HFFc6 (cell line): Measurements from ENCODE around the gene EML2. TPM values are rescaled to one million over a fixed set of nuclear protein-coding genes. Genes with fewer than 3 reads are reported as not detected.

ENCODE experiments used
- DNase-seq: peaks from one replicate; pipeline ENCODE4 v3.0.0-alpha.2; 2018
- H3K27ac Mint-ChIP-seq: 2 replicates; pipeline ENCODE4 v1.8.0; 2020; ENCODE audit warnings: mild to moderate bottlenecking, mixed read lengths
- H3K27me3 Mint-ChIP-seq: 2 replicates; pipeline ENCODE4 v1.8.0; 2021; ENCODE audit warnings: mild to moderate bottlenecking, moderate library complexity, mixed read lengths; ENCODE audit not compliant: insufficient read depth
- H3K36me3 Mint-ChIP-seq: 2 replicates; pipeline ENCODE4 v1.8.0; 2021; ENCODE audit warnings: low read depth, mixed read lengths
- H3K4me1 Mint-ChIP-seq: 2 replicates; pipeline ENCODE4 v1.8.0; 2020; ENCODE audit warnings: low read depth, mixed read lengths
- H3K4me3 Mint-ChIP-seq: 2 replicates; pipeline ENCODE4 v1.8.0; 2020; ENCODE audit warnings: mild to moderate bottlenecking, moderate library complexity, mixed read lengths
- H3K9me3 Mint-ChIP-seq: 2 replicates; pipeline ENCODE4 v1.8.0; 2020; ENCODE audit warnings: mild to moderate bottlenecking, mixed read lengths
- total RNA-seq, 6 experiments: library from RNA; stranded (reverse); fragmentation: NEBNext Ultra II Directional; extraction: Animal tissue kit (Norgen Biotek cat#: 25700); gene quantifications; 2 replicates in 1 of 6; 3 replicates in 5 of 6; pipeline ENCODE4 v1.2.3, GENCODE V29; 2021
- TF ChIP-seq, protein P1 (sequence below): fragments of 200-600 bp; sonication (generic); IDR thresholded peaks from 2 replicates; pipeline ENCODE4 v1.5.0; 2021; ENCODE audit warnings: antibody characterized with exemption, mild to moderate bottlenecking

EML2 gene
- total RNA-seq, 6 experiments from 2014 or later: 57.8 to 71.2 (median 64.7) TPM

DNA sequence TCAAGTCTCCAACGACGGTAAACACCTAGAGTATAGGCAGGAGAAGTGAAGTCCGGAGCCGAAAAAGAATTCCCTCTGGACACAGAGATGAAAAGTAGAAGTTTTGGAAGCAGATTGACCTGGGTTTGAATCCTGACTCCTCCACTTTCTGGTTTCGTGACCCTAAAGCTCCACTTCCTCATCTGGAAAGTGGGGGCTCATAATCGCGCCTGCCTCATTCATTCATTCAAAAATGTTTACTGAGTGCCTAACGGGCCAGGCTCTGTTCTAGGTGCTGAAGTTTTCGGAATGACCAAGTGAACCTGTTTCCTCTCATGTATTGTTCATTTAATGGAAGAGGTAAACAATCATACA, 7.1 kb upstream of the EML2 start:
- H3K9me3 Mint-ChIP-seq: peaks cover under 1% of the 10 kb centered on the region; the same call in 1 of the 2 replicates
- DNase-seq: no peak
- peak overlapping the region; percentile 89 for H3K4me3 Mint-ChIP-seq
- peaks cover 3% of the 10 kb centered on the region for H3K27me3 Mint-ChIP-seq
- TF ChIP-seq, protein P1, sequence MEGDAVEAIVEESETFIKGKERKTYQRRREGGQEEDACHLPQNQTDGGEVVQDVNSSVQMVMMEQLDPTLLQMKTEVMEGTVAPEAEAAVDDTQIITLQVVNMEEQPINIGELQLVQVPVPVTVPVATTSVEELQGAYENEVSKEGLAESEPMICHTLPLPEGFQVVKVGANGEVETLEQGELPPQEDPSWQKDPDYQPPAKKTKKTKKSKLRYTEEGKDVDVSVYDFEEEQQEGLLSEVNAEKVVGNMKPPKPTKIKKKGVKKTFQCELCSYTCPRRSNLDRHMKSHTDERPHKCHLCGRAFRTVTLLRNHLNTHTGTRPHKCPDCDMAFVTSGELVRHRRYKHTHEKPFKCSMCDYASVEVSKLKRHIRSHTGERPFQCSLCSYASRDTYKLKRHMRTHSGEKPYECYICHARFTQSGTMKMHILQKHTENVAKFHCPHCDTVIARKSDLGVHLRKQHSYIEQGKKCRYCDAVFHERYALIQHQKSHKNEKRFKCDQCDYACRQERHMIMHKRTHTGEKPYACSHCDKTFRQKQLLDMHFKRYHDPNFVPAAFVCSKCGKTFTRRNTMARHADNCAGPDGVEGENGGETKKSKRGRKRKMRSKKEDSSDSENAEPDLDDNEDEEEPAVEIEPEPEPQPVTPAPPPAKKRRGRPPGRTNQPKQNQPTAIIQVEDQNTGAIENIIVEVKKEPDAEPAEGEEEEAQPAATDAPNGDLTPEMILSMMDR: no peak
- peaks cover 35% of the 10 kb centered on the region for H3K4me1 Mint-ChIP-seq
- H3K36me3 Mint-ChIP-seq: peaks cover 2% of the 10 kb centered on the region
- H3K27ac Mint-ChIP-seq: peak overlapping the region; percentile 65; the same call in 1 of the 2 replicates

DNA sequence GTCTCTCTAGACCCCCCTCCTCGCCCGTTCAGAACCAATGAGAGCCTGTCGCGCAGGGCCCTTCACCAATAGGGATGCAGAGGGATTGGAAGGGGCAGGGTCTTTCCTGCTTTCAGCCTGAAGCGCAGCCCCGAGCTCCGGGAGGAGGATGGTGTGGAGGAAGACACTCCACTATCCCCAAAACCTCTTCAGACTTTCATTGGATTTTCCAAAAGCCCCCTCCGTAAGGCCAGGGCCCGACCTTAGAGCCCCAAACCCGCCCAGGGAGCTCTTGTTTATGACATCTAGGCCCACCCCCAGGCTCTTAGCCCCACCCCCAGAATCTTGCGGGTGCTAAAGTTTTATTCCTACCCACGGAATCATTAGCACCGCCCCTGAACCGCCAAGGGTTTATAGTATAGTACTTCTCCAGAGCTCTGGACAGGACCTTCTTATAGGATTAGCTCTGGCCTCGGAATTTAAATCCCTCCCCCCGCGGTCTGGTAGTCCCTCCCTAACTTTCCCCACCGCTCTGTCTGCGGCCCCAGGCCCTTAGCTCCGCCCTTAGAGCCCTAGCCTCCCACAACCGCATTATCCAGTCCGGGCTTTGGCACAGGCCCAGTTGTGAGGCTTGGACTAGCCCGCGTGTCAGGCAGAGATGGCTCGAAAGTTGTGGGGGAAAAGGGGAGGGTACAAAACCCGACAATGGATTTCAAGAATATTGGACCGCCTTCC, 6.6 kb upstream of the EML2 start:
- H3K4me3 Mint-ChIP-seq: peak overlapping the region; percentile 89
- H3K9me3 Mint-ChIP-seq: peaks cover 6% of the 10 kb centered on the region; the same call in 1 of the 2 replicates
- peak; percentile 71 for DNase-seq
- H3K27me3 Mint-ChIP-seq: peaks cover 3% of the 10 kb centered on the region
- H3K4me1 Mint-ChIP-seq: peaks cover 40% of the 10 kb centered on the region
- peaks cover 7% of the 10 kb centered on the region for H3K36me3 Mint-ChIP-seq
- peak overlapping the region; percentile 65; the same call in 1 of the 2 replicates for H3K27ac Mint-ChIP-seq
- TF ChIP-seq, protein P1: no peak

DNA sequence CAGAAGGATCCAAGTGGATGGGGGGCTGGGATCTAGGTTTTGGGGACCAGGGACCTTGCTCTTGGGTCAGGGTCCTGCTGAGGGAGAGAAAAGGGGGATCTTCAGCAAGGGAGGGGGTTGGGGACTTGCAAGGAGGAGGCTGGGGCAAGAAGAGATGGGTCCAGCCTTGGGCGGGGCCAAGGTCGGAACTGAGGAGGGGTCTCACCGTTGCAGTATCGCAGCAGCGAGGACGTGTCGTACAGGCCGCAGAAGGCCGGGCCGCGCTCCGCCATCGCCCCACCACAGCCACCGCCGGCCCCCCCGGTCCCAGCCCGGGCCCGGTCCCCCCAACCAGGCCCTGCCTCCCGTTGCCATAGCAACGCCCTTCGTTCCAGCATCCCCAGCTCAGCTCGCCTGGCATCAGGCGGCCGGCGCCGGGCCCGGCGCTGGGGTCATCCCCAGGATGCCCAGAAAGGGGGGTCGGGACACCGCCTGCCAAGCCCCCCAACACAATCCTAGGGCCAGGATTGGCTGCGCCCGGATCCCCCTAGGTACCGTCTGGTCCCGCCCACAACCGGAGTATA, 6.0 kb upstream of the EML2 start:
- no peak for DNase-seq
- Mint-ChIP-seq H3K4me3 (peak overlapping the region; percentile 89), H3K9me3 (peaks cover 6% of the 10 kb centered on the region; the same call in 1 of the 2 replicates), H3K36me3 (peaks cover 10% of the 10 kb centered on the region), H3K27me3 (peaks cover 2% of the 10 kb centered on the region), H3K4me1 (peaks cover 43% of the 10 kb centered on the region), H3K27ac (no peak overlapping the region)
- TF ChIP-seq, protein P1: no peak

DNA sequence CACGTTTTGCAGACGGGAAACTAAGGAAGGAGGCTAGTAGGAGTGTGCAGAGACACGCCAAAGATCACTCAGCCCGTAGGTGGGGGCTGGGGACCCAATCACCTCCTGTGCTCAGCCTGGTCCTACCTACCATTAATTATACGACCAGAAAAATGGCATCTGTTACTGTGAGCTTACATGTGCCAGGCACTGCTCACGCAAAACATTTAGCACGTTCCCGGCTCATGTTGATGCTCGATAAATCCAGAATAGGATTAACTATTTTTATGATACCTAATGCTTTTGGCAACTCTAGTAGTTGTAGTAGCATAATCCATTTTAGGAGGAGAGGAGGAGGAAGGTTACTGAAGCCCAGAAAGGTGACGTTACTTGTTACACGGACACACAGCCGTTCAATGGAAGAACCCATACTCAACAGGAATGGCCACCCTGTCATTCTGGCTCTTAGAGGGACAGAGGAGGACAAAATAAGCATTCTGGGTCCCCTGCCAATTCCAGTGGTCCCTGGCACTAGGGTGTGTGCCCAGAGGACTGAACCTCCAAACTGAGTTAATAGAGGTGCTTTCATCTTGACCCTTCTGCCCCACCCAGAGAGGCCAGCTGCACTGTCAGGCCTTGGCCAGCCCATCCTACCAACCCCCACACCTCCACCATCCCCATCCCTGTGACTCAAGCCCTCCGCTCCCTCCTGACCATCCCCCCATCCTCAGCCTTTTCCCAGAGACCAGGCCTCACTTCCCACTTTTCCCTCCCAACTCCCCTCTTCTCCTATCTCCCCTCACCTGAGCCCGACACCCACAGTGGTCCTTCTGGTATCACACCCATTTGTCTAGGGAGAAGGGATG, 5.0 kb upstream of the EML2 start:
- H3K9me3 Mint-ChIP-seq: peaks cover 6% of the 10 kb centered on the region; the same call in 1 of the 2 replicates
- TF ChIP-seq, protein P1: no peak
- H3K27ac Mint-ChIP-seq: peak overlapping the region; percentile 8; the same call in 1 of the 2 replicates
- no peak overlapping the region for H3K4me3 Mint-ChIP-seq
- DNase-seq: no peak
- H3K4me1 Mint-ChIP-seq: peaks cover 43% of the 10 kb centered on the region
- H3K27me3 Mint-ChIP-seq: peaks cover 2% of the 10 kb centered on the region
- peaks cover 10% of the 10 kb centered on the region for H3K36me3 Mint-ChIP-seq

DNA sequence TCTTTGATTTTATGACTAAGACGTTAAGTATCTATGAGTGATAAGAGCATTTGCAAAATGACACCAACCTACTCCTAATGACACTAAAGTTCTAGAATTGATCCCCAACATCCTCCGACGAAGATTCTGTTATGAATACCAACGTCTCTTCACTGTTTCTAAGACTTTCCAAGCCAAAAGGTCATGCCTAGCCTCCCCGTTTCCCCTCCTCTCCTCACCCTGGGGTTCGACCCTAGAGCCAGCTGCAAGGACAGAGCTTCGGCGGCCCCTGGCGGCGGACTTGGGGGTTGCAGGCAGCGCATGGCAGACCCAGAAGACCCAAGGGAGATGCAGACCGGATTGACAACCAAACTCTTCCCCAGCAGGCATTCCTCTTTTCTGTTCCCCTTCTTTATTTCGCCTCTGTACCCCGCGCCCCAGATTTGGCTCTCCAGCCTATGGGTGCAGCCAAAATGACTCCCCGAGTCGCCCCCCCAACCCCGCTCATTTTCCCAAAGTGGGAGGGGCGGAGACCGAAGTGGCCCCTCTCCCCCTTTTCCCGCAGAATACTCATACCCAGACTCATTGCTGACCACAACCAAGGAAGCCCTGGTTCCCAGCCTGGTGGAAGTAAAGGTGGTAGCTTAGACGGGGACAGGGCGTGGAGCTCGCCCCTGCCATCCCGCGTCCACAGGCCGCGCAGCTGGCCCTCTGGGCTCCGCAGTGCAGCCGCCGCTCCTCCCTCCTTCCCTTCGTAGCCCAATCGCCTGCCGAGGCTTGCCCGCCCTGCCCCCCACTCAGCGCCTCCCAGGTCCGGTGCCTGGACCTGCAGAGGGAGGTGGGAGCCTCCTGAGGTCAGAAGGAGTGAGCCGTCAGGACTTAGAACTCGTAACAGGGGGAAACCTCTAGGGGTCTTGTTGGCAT, 4.1 kb upstream of the EML2 start:
- peak; percentile 69 for DNase-seq
- Mint-ChIP-seq H3K27me3 (peaks cover 2% of the 10 kb centered on the region), H3K9me3 (peaks cover 6% of the 10 kb centered on the region; the same call in 1 of the 2 replicates), H3K4me1 (peaks cover 52% of the 10 kb centered on the region), H3K27ac (peak overlapping the region; percentile 60), H3K36me3 (peaks cover 14% of the 10 kb centered on the region), H3K4me3 (peak overlapping the region; percentile 46)
- TF ChIP-seq, protein P1: peak; percentile 98
